Stomach (tissue), 19 donors: Measurements from ENCODE around the gene PIK3C2B. TPM values are rescaled to one million over a fixed set of nuclear protein-coding genes. Genes with fewer than 3 reads are reported as not detected.

Source experiments
- DNase-seq, 2 donors: peaks; one replicate each; pipeline versions ENCODE4 v3.0.0 to v3.0.0-alpha.2; 2013 to 2019
- H3K27ac ChIP-seq, 5 donors: fragments of 200-600 bp in 4 of 5; sonication (generic) in 4 of 5; one replicate each; pipeline ENCODE4 v1.5.1; 2013 to 2019; ENCODE audit warnings: mild to moderate bottlenecking in 1 of 5, moderate library complexity in 1 of 5
- H3K27me3 ChIP-seq, 3 donors: fragments of 200-600 bp; sonication (generic); one replicate each; pipeline ENCODE4 v1.5.1; 2017 to 2019; ENCODE audit warnings: mixed run types in 1 of 3
- H3K36me3 ChIP-seq, 4 donors: fragments of 200-600 bp; sonication (generic); 1 replicate in 3 of 4; 2 replicates in 1 of 4; pipeline ENCODE4 v1.5.1; 2016 to 2019
- H3K4me1 ChIP-seq, 4 donors: fragments of 200-600 bp; sonication (generic); one replicate each; pipeline ENCODE4 v1.5.1; 2016 to 2019
- H3K4me3 ChIP-seq, 4 donors: fragments of 200-600 bp; sonication (generic) in 3 of 4; one replicate each; pipeline ENCODE4 v1.5.1; 2016 to 2019; ENCODE audit warnings: mild to moderate bottlenecking in 1 of 4
- H3K9me3 ChIP-seq, 4 donors: fragments of 200-600 bp; sonication (generic); one replicate each; pipeline ENCODE4 v1.5.1; 2016 to 2019
- EP300 ChIP-seq: sonication (generic); formaldehyde crosslinking; IDR thresholded peaks from one replicate; pipeline ENCODE4 v1.6.1; 2017; ENCODE audit warnings: antibody characterized with exemption
- POLR2A ChIP-seq, 4 donors: fragments of 450-650 bp; IDR thresholded peaks; one replicate each; pipeline ENCODE4 v1.6.1; 2016; ENCODE audit warnings: antibody characterized with exemption in 4 of 4, control low read depth in 2 of 4, mild to moderate bottlenecking in 1 of 4, moderate library complexity in 1 of 4
- POLR2AphosphoS5 ChIP-seq, 3 donors: sonication (generic); formaldehyde crosslinking; IDR thresholded peaks; one replicate each; pipeline ENCODE4 v1.6.1; 2016; ENCODE audit warnings: antibody characterized with exemption in 3 of 3
- WGBS, 5 donors: extraction: QIAGEN DNeasy Blood & Tissue Kit in 3 of 5; methylation state at CpG; one replicate each; pipeline versions ENCODE4 v1.1.5 to v1.1.7; 2013 to 2018; 5-methylcytosine and 5-hydroxymethylcytosine counted together
- intact Hi-C: fragments of 100-400 bp; cut with DNase I; formaldehyde crosslinking; loops from one replicate; pipeline ENCODE4 v1.15.1; 2023; ENCODE audit warnings: low total_unique reads
- long read RNA-seq, 10 donors: transcript quantifications; one replicate each; lab custom pipeline, GENCODE V29; 2026
- polyA plus RNA-seq, 3 donors: library from polyadenylated mRNA; stranded (reverse); fragments of 200-250 nt; gene quantifications; one replicate each; pipeline ENCODE4 v1.2.3, GENCODE V29; 2013
- total RNA-seq, 5 donors: library from RNA; depleted of rRNA; stranded (reverse); fragments of >200 nt; gene quantifications; one replicate each; pipeline versions ENCODE4 v1.1.0 to v1.2.3, GENCODE V29; 2014 to 2016
- TF ChIP-seq, protein P1 (sequence below), 7 experiments: fragments of 450-650 bp in 4 of 7; fragments of 200-600 bp in 3 of 7; sonication (generic) in 3 of 7; IDR thresholded peaks; one replicate each; pipeline ENCODE4 v1.5.1; 2016 to 2019; ENCODE audit warnings: antibody characterized with exemption in 7 of 7, control low read depth in 2 of 7, mild to moderate bottlenecking in 1 of 7
- donor health status: healthy with polysubstance abuse.
- donor health status: Bipolar disorder and iron deficiency.
- donor health status: healthy.

The PIK3C2B gene, protein sequence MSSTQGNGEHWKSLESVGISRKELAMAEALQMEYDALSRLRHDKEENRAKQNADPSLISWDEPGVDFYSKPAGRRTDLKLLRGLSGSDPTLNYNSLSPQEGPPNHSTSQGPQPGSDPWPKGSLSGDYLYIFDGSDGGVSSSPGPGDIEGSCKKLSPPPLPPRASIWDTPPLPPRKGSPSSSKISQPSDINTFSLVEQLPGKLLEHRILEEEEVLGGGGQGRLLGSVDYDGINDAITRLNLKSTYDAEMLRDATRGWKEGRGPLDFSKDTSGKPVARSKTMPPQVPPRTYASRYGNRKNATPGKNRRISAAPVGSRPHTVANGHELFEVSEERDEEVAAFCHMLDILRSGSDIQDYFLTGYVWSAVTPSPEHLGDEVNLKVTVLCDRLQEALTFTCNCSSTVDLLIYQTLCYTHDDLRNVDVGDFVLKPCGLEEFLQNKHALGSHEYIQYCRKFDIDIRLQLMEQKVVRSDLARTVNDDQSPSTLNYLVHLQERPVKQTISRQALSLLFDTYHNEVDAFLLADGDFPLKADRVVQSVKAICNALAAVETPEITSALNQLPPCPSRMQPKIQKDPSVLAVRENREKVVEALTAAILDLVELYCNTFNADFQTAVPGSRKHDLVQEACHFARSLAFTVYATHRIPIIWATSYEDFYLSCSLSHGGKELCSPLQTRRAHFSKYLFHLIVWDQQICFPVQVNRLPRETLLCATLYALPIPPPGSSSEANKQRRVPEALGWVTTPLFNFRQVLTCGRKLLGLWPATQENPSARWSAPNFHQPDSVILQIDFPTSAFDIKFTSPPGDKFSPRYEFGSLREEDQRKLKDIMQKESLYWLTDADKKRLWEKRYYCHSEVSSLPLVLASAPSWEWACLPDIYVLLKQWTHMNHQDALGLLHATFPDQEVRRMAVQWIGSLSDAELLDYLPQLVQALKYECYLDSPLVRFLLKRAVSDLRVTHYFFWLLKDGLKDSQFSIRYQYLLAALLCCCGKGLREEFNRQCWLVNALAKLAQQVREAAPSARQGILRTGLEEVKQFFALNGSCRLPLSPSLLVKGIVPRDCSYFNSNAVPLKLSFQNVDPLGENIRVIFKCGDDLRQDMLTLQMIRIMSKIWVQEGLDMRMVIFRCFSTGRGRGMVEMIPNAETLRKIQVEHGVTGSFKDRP (N-terminal part only)
- total RNA-seq (100 to 1,000 TPM in 2 of 5 donors, 10 to 100 TPM in 3; 16.1 to 129 (median 65.3) TPM), polyA plus RNA-seq (1 to 10 TPM; 4.1 to 5.5 (median 5.0) TPM)
- long read RNA-seq, donor 1, partial matches to known transcripts: 0 of 4 reads
- long read RNA-seq, donor 1, other reads (novel, unspliced or antisense): 0 of 4 reads
- long read RNA-seq, donor 2, transcript PIK3C2B-203 (2 exons, 846 nt): major isoform, 7 of 8 reads
- long read RNA-seq, donor 2, partial matches to known transcripts: 0 of 8 reads
- long read RNA-seq, donor 2, other reads (novel, unspliced or antisense): 0 of 8 reads
- long read RNA-seq, donor 3, partial matches to known transcripts: 0 of 4 reads
- long read RNA-seq, donor 3, other reads (novel, unspliced or antisense): 0 of 4 reads
- long read RNA-seq, donor 4: 0 reads
- long read RNA-seq, donor 5, partial matches to known transcripts: 0 of 5 reads
- long read RNA-seq, donor 5, other reads (novel, unspliced or antisense): 0 of 5 reads
- long read RNA-seq, donor 6: 0 reads
- long read RNA-seq, donor 7, transcript PIK3C2B-203 (2 exons, 846 nt): major isoform, 8 of 8 reads
- long read RNA-seq, donor 7, partial matches to known transcripts: 0 of 8 reads
- long read RNA-seq, donor 7, other reads (novel, unspliced or antisense): 0 of 8 reads
- long read RNA-seq, donor 8, transcript PIK3C2B-203 (2 exons, 846 nt): major isoform, 5 of 5 reads
- long read RNA-seq, donor 8, partial matches to known transcripts: 0 of 5 reads
- long read RNA-seq, donor 8, other reads (novel, unspliced or antisense): 0 of 5 reads
- long read RNA-seq, donor 9, partial matches to known transcripts: 0 of 3 reads
- long read RNA-seq, donor 9, other reads (novel, unspliced or antisense): 0 of 3 reads
- long read RNA-seq, donor 10, partial matches to known transcripts: 0 of 2 reads
- long read RNA-seq, donor 10, other reads (novel, unspliced or antisense): 0 of 2 reads

DNA sequence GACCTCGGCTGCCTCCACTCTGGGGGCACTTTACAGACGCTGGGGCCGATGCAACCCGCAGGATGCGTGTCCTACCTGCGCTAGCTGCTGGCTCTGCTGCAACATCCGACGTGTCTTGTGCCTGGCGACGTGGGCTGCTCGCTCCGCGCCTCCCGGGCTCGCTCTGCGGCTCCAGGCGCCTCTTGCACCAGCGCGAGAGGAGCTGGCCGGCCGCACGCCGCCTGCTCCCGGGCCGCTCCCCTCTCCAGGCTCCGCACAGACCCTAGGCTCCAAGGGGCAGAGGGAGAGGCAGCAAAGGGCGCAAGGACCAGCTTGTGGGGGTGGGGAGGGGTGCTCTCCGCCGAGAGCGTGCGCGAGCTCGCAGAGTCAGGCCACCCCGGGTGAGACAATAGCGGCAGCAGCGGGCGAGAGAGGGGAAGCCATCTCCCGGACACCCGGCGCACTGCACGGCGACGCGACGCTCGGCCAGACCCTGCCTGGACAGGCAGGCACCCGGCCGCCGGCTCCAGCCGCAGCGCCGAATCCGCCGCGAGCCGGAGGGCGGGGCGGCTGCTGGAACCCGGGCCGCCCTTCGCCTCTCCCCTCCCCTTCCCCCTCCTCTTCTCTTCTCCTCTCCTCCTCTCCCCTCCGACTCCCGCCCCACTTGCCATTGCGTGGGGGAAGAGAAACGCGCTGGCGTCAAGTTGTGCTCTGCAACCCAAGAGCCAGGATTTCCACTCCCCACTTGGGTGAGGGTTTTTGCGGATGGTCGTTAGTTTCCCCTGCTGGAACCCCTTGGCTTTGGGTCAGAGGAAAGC lies at the start of gene PIK3C2B:
Gene PIK3C2B (minus strand): TSS at position 525 of the 797 bp plus-strand sequence. CDS start 25,003 bp downstream, outside the sequence.
- peak within 1 kb of the TSS; percentile 63 to 82 (median 72) for H3K4me3 ChIP-seq
- peak; percentile 84 to 96 for DNase-seq
- intact Hi-C loops: loop anchor here (5.0 kb wide), 1 partner anchor 42 kb away; no protein-coding TSS in a partner anchor
- H3K4me1 ChIP-seq: peaks cover 18 to 50% (median 35%) of the 10 kb centered on the region in 4 donors
- peak within 1 kb of the TSS; percentile 88 to 99 (median 96) for H3K27ac ChIP-seq
- TF ChIP-seq, protein P1, sequence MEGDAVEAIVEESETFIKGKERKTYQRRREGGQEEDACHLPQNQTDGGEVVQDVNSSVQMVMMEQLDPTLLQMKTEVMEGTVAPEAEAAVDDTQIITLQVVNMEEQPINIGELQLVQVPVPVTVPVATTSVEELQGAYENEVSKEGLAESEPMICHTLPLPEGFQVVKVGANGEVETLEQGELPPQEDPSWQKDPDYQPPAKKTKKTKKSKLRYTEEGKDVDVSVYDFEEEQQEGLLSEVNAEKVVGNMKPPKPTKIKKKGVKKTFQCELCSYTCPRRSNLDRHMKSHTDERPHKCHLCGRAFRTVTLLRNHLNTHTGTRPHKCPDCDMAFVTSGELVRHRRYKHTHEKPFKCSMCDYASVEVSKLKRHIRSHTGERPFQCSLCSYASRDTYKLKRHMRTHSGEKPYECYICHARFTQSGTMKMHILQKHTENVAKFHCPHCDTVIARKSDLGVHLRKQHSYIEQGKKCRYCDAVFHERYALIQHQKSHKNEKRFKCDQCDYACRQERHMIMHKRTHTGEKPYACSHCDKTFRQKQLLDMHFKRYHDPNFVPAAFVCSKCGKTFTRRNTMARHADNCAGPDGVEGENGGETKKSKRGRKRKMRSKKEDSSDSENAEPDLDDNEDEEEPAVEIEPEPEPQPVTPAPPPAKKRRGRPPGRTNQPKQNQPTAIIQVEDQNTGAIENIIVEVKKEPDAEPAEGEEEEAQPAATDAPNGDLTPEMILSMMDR (IDR thresholded peaks at IDR 0.05): peak in 5 of 7 experiments; percentile 31 to 60 (median 47)
- peak; percentile 4 to 83 (median 71) for TF ChIP-seq POLR2AphosphoS5 (IDR thresholded peaks at IDR 0.05)
- TF ChIP-seq EP300: no peak
- peak in 1 of 4 donors; percentile 4 for TF ChIP-seq POLR2A (IDR thresholded peaks at IDR 0.05)
- no peaks in the 10 kb centered on the region for H3K9me3 ChIP-seq
- peaks cover 0 to 9% (median 4%) of the 10 kb centered on the region in 4 donors for H3K36me3 ChIP-seq
- WGBS, 5 donors: 0 to 1% (median 0%) methylated on average over 36 to 69 of the region's 69 CpGs
- H3K27me3 ChIP-seq: no peaks in the 10 kb centered on the region

DNA sequence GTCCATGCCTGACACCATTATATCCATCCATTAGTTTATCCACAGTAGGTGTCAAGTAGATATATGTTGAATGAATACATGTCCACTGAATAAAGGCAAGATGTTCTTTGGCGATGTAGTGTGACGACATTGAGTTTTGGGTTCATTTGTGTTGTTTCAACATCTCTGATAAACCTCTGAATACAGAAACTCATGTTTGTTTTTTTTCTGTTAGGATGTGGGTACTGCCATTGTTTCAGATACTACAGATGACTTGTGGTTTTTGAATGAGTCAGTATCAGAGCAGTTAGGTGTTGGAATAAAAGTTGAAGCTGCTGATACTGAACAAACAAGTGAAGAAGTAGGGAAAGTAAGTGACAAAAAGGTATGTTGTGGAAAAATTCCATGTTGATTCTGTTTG lies 49.7 kb upstream of the PIK3C2B start:
- H3K4me3 ChIP-seq: no peak overlapping the region
- no peaks in the 10 kb centered on the region for H3K9me3 ChIP-seq
- H3K36me3 ChIP-seq: peaks cover 73 to 100% (median 99%) of the 10 kb centered on the region in 4 donors
- peak overlapping the region in 2 of 5 donors; percentile 31 to 50 for H3K27ac ChIP-seq
- H3K4me1 ChIP-seq: peaks cover 8 to 32% (median 19%) of the 10 kb centered on the region in 4 donors
- DNase-seq: peak in 1 of 2 donors; percentile 16
- intact Hi-C loops: no loop called here
- WGBS, 5 donors: 54 to 68% (median 61%) methylated on average over 2 of the region's 2 CpGs
- TF ChIP-seq POLR2AphosphoS5 (IDR thresholded peaks at IDR 0.05) (no peak), POLR2A (IDR thresholded peaks at IDR 0.05) (no peak), EP300 (no peak)
- TF ChIP-seq, protein P1 (IDR thresholded peaks at IDR 0.05): no peak
- no peaks in the 10 kb centered on the region for H3K27me3 ChIP-seq

DNA sequence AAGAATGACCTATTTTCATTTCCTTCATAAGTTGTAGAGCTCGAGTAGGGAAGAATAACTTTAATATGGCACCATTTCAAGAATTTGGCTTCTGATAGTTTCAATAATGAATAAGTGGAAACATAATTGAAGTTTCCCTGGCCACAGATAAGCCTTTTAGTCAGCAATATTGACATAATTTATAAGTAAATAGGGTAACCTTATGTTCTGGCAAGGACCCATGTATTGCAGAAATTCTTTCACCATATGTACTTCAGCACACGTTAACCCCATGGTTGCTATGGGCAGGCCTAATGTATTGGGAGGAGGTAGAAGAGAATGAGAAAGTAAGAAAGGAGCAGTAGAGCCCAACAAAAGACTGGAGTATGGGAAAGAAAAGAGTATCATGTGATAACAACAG lies 47.0 kb upstream of the PIK3C2B start:
- intact Hi-C loops: no loop called here
- H3K4me1 ChIP-seq: peaks cover 8 to 32% (median 19%) of the 10 kb centered on the region in 4 donors
- 24 to 47% (median 33%) methylated on average over 2 of the region's 2 CpGs for WGBS, 5 donors
- H3K27ac ChIP-seq: peak overlapping the region in 4 of 5 donors; percentile 9 to 57 (median 52)
- no peaks in the 10 kb centered on the region for H3K27me3 ChIP-seq
- H3K36me3 ChIP-seq: peaks cover 73 to 100% (median 98%) of the 10 kb centered on the region in 4 donors
- no peak overlapping the region for H3K4me3 ChIP-seq
- no peaks in the 10 kb centered on the region for H3K9me3 ChIP-seq
- DNase-seq: peak in 1 of 2 donors; percentile 60
- TF ChIP-seq EP300 (no peak), POLR2A (IDR thresholded peaks at IDR 0.05) (no peak), POLR2AphosphoS5 (IDR thresholded peaks at IDR 0.05) (peak in 2 of 3 donors; percentile 30 to 42)
- TF ChIP-seq, protein P1 (IDR thresholded peaks at IDR 0.05): no peak
